NCI-H2196 treated with DMSO at 0.1 percent for 48 hours (cell line): ENCODE results near the gene ZBTB25.

Source experiments
- DNase-seq: peaks from one replicate; lab custom pipeline; 2025; ENCODE audit not compliant: unreplicated experiment; lab: John Stamatoyannopoulos, UW

Gene ZBTB25

DNA sequence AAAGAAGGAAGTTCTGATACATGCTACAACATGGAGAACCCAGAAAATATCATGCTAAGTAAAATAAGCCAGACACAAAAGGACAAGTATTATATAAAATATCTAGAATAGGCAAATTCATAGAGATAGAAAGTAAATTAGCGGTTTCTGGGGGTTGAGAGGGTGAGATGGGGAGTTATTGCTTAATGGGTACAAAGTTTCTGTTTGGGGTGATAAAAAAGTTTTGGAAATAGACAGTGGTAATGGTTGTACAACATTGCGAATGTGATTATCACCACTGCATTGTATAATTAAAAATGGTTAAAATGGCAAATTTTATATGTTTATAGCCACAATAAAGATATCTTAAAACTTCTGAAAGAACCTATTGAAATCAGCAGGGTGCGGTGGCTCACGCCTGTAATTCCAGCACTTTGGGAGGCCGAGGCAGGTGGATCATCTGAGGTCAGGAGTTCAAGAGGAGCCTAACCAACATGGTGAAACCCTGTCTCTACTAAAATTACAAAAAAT, 15.0 kb downstream of the ZBTB25 start:
- DNase-seq: no peak

DNA sequence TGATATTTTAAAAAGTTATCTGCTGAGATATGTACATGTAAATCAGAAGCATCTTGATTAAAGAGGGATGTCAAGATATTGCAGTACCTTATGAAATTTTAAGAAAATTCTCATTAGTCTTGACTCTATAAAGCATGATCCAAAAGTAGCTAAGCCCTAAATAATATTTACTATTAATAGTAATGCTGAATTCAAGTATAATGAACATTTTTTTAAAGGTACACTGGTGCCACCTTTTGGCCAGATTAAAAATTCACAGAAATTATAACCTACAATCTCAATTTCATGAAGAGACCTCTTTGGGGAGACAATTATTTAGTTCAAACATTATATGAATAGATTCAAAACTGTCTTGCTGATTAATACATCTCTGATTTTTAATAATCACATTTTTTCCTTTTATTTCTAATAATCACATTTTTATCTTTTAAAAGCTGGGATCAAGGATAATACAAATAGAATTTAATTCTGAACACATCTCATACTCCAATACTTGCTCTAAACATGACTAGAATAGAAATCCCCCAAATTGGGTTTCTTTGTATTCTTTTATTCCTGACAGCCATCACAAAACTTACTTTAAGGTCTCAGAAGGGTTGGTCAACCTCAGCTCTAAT, 24.9 kb downstream of the ZBTB25 start:
- DNase-seq: no peak

- DNase-seq: no peak
Measured at GRCh38 chr14:64476438-64476837, 27.2 kb downstream of the ZBTB25 start.

GRCh38 chr14:64475585-64476273, 27.9 kb downstream of the ZBTB25 start:
- no peak for DNase-seq

- no peak for DNase-seq
Measured at GRCh38 chr14:64474698-64475097, 28.9 kb downstream of the ZBTB25 start.

DNA sequence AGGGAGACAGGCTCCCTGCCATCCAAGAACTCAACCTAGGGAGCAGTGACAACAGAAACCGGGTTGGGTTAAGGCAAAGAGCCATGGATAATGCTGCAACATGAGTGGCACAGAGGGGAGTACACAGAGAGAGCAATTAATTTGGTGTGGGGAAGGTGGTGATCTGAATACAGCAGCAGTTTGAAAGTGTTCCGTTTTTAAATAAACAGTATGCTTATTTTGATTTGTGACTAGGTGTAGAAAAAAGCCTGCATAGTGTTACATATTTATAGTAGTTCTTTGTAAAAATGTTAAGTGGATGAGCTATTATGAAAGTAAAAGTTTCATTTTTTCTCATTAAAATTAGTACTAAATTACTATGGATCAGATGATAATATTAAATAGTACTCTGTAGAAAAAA, 29.6 kb downstream of the ZBTB25 start:
- no peak for DNase-seq

DNA sequence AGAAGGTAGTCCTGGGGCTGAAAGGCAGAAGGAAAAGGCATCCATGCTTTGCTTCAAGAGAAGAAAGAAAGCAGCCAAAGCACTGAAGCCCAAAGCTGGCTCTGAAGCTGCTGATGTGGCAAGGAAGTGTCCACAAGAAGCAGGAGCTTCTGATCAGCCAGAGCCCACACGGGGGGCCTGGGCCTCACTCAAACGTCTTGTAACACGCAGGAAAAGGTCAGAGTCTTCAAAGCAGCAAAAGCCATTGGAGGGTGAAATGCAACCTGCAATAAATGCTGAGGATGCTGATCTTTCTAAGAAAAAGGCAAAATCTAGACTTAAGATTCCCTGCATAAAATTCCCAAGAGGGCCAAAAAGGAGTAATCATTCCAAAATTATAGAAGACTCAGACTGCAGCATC, 35.2 kb downstream of the ZBTB25 start:
- no peak for DNase-seq

- DNase-seq: no peak
Measured at GRCh38 chr14:64467566-64467965, 36.1 kb downstream of the ZBTB25 start.

DNA sequence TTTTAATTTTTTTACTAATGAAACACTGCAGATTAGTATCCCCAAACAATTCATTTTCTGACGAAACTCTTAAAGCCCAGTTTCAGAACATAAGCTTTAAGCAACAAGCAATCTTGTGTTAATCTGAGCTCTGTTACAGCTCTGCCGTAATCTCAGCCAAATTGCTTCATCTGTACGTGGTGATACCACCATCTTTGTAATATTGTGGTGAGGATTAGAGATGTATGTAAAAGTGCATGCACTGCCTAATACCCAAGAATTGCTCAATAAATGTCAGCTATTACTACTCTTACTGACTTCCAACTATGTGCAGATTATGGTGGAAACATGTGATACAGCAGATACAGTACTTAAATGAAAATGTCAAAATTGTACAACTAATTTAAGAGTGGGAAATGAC, 36.5 kb downstream of the ZBTB25 start:
- DNase-seq: no peak

GRCh38 chr14:64465831-64466554, 37.6 kb downstream of the ZBTB25 start:
- no peak for DNase-seq

DNA sequence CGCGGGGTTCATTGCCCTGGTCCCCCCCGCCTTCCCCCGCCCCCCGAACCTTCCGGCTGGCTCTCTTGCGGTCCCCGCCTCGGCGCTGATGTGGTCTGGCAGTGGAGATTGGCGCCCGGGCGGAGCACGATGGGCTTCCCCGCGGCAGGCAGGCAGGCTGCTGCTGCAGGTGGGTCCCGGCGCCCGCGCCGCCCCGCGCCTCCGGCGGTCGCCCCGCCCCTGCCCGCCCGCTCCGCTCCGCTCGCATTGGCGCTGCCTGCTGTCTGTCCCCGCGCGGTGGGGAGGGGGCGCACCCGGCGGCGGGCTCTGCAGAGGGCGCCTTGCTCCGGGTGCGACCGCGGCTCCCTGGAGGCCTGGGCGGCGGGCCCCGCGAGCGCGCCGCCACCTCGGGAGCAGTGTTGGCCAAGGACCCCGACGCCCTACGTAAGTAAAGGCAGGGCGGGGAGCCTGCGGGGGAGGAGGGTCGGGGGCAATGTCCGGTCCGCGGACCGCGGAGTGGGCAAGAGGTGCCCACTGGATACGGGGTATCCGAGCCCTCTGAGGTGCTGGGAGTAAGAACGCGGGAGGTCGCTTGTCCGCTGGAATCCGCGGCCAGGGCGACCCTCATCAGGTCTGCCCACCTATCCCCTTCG, 38.3 kb downstream of the ZBTB25 start, which contains the start of gene AKAP5:
Gene AKAP5, plus strand, starts transcription at position 309 of the 632 bp plus-strand sequence. CDS start 2,896 bp downstream, outside the sequence.
- peak; percentile 11 for DNase-seq

GRCh38 chr14:64464651-64465050, 39.0 kb downstream of the ZBTB25 start:
- no peak for DNase-seq

DNA sequence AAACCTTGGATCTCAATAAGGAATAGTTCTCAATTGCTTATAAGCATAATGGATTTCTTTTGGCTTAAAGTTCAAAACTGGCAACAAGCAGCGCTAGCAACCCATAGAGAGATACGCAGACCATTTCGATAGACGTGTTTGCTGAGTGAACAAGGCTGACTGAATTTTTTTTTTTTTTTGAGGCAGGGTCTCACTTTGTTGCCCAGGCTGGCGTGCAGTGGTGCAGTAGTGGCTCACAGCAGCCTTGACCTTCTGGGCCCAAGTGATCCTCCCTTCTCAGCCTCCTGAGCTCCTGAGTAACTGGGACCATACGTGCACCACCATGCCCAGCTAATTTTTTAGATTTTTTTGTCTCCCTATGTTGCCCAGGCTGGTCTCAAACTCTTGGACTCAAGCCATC, 39.8 kb downstream of the ZBTB25 start:
- DNase-seq: no peak

GRCh38 chr14:64463195-64463594, 40.4 kb downstream of the ZBTB25 start:
- DNase-seq: no peak

- no peak for DNase-seq
Measured at GRCh38 chr14:64461221-64461620, 42.4 kb downstream of the ZBTB25 start.

DNA sequence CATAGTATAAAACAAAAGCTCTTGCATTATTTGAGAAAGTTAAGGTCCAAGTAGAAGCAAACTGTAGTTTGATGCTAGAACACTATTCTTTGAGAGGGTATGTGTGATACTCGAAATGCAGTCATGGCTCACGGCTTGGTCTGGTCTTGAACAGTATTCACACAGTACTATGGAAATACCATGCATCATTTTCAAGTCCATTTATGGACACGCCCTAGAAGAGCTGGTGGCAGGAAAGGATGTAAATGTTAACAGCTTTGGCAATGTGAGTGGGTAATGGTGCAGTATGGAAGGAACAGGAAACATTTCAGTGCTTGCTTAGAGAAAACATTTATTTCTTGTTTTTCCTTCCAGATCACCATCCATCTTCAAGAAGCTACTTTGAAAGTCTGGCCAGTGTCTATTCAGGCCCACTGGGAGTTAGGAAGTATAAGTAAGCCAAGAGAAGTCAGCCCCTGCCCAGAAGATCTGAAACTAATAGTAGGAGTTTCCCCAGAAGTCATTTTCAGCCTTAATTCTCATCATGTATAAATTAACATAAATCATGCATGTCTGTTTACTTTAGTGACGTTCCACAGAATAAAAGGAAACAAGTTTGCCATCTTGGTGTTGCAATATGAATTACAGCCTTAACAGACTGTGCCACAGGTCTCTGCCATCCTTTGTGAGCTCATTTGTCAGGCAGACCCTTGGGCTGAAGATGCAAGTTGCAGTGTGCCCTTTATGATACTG, 44.1 kb downstream of the ZBTB25 start:
- DNase-seq: no peak

DNA sequence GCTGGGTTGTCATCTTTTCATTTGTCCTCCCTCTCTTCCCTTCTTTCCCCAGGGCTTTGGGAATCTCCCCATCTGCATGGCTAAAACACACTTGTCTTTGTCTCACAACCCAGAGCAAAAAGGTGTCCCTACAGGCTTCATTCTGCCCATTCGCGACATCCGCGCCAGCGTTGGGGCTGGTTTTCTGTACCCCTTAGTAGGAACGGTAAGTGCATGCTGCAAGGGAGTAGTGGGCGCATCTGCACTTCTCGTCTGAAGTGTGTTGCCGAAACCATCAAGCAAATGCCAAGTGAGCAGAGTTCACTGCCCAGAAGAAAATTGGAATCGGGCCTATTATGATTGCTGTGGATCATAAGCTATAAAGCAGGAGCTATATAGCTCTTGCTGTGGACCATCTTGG, 49.0 kb downstream of the ZBTB25 start:
- DNase-seq: no peak

- no peak for DNase-seq
Measured at GRCh38 chr14:64450255-64450654, 53.4 kb downstream of the ZBTB25 start.

DNA sequence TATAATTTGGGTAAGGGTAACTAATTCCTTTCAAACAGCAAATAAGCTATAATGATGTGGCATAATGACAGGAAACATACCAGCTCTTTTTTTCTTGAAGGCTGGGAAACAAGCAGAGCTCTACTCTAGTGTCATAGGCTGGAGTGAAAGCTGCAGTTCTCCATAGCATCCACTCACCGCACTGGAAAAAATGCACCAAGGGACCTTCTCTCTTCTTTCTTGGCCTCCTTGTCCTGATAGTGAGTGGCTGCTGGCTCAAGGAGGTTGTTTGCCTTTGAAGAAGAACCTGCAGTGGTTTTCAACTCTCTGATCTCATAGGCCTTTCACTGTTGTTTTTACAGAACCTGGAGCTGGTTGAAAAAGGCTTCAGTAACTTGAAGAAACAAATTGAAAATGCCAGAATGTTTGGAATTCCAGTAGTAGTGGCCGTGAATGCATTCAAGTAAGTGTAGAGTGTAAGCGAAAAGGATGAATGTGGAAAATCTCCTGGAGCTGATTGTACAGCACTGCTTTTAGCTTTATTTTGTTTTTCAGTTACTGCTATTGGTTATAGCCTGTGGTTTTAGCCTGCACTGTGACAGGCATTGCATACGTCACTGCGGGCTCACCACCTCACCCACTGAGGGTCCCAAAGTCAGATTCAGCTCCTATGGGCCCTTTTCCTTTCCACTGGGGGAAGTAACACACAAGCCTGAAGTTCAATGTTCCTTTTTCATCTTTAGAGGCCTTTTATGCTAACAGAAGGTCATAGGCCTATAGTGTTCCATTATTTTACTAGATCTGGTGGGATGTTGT, 55.6 kb downstream of the ZBTB25 start:
- DNase-seq: no peak
